ENCODE data around the gene UNC93A.

- TF ChIP-seq LEF1 (IDR thresholded peaks at IDR 0.05; ENCODE audit: borderline replicate concordance): no peak
- no peak for TF ChIP-seq NFRKB (IDR thresholded peaks at IDR 0.05)
- no peak for TF ChIP-seq ELF4 (IDR thresholded peaks at IDR 0.05)
- TF ChIP-seq SP1 (IDR thresholded peaks at IDR 0.05): no peak
- no peak for TF ChIP-seq HDGF (IDR thresholded peaks at IDR 0.05; ENCODE audit: borderline replicate concordance)
- TF ChIP-seq ARNT (IDR thresholded peaks at IDR 0.05): no peak
- no peak for TF ChIP-seq BHLHE40 (IDR thresholded peaks at IDR 0.05; ENCODE audit: borderline replicate concordance)
- no peak for TF ChIP-seq FOXM1 (IDR thresholded peaks at IDR 0.05; ENCODE audit: borderline replicate concordance)
- no peak for TF ChIP-seq SUZ12 (IDR thresholded peaks at IDR 0.05)
- TF ChIP-seq TARDBP (IDR thresholded peaks at IDR 0.05): no peak
- no peak for TF ChIP-seq FOXK2 (IDR thresholded peaks at IDR 0.05)
These were observed 19.0 kb upstream of the UNC93A start for GRCh38 chr6:167272151-167272550.

Data from HEK293T (cell line).